ENCODE results near the gene CTBP2. TPM values are rescaled to one million over a fixed set of nuclear protein-coding genes. Genes with fewer than 3 reads are reported as not detected.

CTBP2 gene
- total RNA-seq, 1 donor from 2014 or later = 0.16 TPM

DNA sequence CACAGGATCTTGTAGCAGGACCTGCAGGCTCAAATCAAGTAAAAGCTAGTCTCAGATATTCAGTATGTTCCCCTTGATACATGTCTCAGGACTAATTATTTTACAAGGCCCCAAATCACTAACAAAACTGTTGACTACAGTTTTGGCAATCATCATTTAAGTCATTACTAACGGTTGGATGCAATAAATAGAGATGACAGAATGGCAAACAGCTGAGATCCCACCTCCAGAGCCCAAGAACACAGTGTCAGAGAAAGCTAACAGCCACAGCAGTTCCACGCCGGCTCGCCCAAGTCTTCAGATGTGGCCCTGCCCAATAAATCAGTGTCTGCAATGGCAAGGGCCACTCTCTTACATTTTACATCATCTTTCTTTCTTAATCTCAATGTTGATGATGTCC is 87.6 kb downstream of the CTBP2 start:
- H3K36me3 Mint-ChIP-seq (ENCODE audit: low read depth) = no peaks in the 10 kb centered on the region
- H3K4me1 Mint-ChIP-seq = no peaks in the 10 kb centered on the region
- H3K27me3 Mint-ChIP-seq = no peaks in the 10 kb centered on the region
- H3K4me3 Mint-ChIP-seq = no peak overlapping the region
- H3K9me3 Mint-ChIP-seq = no peaks in the 10 kb centered on the region
- no peak overlapping the region for H3K27ac Mint-ChIP-seq
- DNase-seq = no peak
- intact Hi-C loops (cut with micrococcal nuclease) = no loop called here

DNA sequence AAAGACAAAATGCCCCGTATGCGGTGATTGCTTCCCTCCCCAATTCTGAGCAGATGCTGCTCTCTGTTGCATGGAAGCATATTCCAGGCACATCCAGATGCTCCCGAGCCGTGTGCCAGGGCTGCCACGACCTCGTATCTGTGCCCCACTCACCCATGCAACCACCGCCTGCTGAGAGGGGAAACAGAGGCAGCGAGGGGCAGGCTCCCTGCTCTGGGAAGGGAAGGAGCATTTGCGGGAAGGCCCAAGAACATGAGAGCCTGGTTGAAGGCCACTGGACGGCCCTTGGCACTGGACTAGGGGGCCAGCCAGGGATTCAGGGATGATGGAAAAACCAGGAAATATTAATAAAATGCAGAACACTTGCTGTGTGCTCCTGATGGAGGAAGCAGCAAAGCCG is 89.4 kb downstream of the CTBP2 start:
- peaks cover 6% of the 10 kb centered on the region for H3K27me3 Mint-ChIP-seq
- H3K4me1 Mint-ChIP-seq = no peaks in the 10 kb centered on the region
- no peaks in the 10 kb centered on the region for H3K36me3 Mint-ChIP-seq (ENCODE audit: low read depth)
- no peaks in the 10 kb centered on the region for H3K9me3 Mint-ChIP-seq
- no peak overlapping the region for H3K27ac Mint-ChIP-seq
- no peak for DNase-seq
- intact Hi-C loops (cut with micrococcal nuclease) = no loop called here
- H3K4me3 Mint-ChIP-seq = no peak overlapping the region

DNA sequence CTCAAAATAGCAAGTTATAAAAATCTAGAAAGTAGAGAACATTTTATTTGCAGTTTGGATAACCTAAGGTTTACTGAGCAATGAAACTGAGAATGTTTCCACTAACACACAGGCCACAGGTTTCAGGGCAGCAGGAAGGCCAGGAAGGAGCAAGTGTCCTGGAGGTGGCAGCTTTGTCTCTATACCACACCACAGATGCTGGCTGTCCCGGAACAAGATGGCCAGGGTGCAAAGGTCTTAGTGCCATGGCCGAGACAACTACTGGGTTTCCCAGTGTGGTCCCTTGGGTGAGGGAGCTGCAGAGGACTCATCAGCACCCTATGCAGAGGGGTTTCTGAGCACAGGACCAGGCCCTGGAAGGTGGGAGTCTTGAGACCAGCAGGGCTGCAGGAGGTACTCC is 92.0 kb downstream of the CTBP2 start:
- H3K9me3 Mint-ChIP-seq = no peaks in the 10 kb centered on the region
- H3K4me3 Mint-ChIP-seq = no peak overlapping the region
- no peak overlapping the region for H3K27ac Mint-ChIP-seq
- intact Hi-C loops (cut with micrococcal nuclease) = loop anchor here (10.0 kb wide), 1 partner anchor 444 kb away; no protein-coding TSS in a partner anchor
- H3K4me1 Mint-ChIP-seq = peaks cover 12% of the 10 kb centered on the region
- H3K36me3 Mint-ChIP-seq (ENCODE audit: low read depth) = no peaks in the 10 kb centered on the region
- peaks cover 13% of the 10 kb centered on the region for H3K27me3 Mint-ChIP-seq
- DNase-seq = no peak

DNA sequence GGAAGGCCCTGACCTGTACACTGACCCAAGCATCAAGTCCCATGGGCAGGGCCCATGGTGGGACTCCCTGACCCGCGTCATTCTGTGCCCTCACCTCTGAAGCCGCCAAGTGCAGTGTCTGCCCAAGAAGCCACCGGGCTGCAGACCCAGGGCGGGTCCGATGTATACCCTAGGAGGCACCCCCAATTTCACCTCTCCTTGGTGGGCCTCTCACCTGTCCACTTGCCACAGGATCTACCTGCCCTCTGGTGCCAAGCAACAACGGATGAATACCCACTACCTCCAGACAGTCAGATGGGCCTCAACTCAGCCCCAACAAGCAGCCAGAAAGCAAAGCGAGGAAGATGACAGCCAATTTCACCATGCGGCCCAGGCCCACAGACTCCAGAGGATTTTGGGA is 92.6 kb downstream of the CTBP2 start:
- no peak for DNase-seq
- no peak overlapping the region for H3K4me3 Mint-ChIP-seq
- intact Hi-C loops (cut with micrococcal nuclease) = loop anchor here (10.0 kb wide), 1 partner anchor 443 kb away; no protein-coding TSS in a partner anchor

DNA sequence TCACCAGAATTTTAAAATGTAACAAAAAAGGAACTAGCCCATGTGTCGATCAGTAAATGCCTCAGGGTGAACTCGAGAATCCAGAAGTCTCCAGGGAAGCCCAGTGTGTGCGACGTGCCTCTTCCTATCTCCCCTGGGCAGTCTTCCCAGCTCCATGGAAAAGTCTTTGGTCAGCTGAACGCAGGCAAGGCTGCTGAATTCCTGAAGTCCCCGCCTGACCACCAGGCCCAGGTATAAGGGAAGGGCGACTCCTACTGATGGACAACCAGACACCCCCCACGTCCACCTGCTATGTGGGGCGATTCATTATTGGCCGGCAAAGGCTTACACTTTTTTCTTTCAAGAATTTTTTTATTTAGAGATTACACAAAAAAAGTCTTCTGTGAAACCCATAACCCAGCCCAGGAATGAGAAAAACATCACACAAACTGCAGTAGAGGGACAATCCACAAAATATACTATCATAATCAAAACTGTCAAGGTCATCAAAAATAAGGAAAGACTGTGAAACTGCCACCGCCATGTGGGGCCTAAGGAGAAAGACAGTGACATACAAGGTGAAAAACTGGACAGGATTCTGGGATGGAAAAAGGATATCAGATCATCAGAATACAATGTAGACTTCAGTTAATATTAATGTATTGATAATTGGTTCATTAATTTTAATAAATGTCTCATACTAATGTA is 93.5 kb downstream of the CTBP2 start:
- intact Hi-C loops (cut with micrococcal nuclease) = loop anchor here (10.0 kb wide), 1 partner anchor 442 kb away; no protein-coding TSS in a partner anchor
- peaks cover 12% of the 10 kb centered on the region for H3K4me1 Mint-ChIP-seq
- H3K27ac Mint-ChIP-seq = no peak overlapping the region
- no peaks in the 10 kb centered on the region for H3K9me3 Mint-ChIP-seq
- no peak overlapping the region for H3K4me3 Mint-ChIP-seq
- DNase-seq = no peak
- no peaks in the 10 kb centered on the region for H3K36me3 Mint-ChIP-seq (ENCODE audit: low read depth)
- peaks cover 17% of the 10 kb centered on the region for H3K27me3 Mint-ChIP-seq

More for the DNA sequence above, 92.6 kb downstream of the CTBP2 start:
- Mint-ChIP-seq H3K4me1 (peaks cover 12% of the 10 kb centered on the region), H3K36me3 (ENCODE audit: low read depth) (no peaks in the 10 kb centered on the region), H3K9me3 (no peaks in the 10 kb centered on the region), H3K27me3 (peaks cover 17% of the 10 kb centered on the region), H3K27ac (no peak overlapping the region)

DNA sequence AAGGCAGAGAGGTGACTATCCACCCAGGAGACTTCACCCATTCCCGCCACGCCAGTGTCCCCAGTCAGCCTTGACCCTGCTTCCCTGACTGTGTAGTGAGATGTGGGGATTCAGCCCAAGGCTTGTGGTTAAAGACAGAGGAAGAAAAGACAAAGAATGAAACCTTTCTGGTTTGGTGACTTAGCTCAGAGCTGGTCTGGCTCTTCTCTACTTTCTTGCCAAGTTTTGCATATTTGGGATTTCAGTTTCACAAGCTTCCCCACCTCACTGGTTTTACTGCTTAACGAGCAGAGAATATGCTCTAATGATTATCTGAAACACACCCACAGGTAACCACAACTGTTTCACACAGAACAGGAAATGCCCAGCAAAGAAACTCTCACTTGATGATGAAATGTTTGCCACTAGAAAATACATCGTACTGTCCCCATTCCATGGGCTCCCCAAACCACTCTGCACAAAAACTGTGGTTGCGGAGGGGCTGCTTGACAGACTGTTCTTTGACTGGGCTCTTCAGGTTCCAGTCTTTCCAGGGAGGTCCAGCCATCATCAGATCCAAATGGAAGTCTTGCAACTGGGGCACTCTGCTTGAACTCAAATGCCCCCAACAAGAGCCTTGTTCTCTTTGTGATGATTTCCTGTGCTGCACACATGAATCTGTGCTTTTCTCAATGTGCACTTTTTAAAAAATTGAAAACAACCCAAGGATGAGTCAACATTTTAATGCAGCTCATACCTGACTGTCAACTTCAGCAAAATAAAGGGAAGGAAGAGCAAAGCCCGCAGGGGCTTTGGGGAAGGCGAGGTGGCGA is 95.5 kb downstream of the CTBP2 start:
- Mint-ChIP-seq H3K27ac (no peak overlapping the region), H3K27me3 (peaks cover 24% of the 10 kb centered on the region), H3K9me3 (no peaks in the 10 kb centered on the region), H3K4me1 (peaks cover 12% of the 10 kb centered on the region), H3K4me3 (no peak overlapping the region), H3K36me3 (ENCODE audit: low read depth) (no peaks in the 10 kb centered on the region)
- DNase-seq = peak; percentile 57
- intact Hi-C loops (cut with micrococcal nuclease) = loop anchor here (10.0 kb wide), 1 partner anchor 440 kb away; no protein-coding TSS in a partner anchor

DNA sequence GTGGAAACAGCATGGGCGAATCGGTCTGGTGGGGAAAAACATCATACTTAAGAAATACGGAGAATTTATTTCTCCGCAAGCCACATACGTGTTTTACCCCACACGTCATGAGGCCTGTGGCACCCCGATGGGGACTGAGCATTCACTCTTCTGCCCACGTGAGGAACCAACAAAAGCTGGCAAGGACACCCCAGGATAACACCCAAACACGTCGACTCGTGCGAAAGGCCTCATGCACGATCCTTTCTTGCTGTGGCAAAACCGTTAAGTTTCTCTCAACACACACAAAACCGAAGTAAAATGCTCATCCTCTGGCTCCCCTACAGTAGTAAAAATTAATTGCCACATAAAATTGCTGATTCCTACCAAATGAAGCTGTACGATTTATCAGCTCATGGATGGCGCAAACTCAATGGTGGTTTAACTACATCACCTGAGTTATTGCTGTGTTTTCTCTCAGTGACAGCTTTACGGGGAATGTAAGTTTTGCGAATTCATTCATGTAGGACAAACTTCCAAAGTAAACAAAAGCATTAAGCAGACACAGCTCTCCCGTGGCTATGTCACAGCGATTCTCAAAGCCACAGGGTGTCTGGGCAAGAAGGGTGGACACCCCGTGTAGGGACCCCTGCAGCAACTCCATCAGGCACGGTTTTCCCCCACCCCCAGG is 97.0 kb downstream of the CTBP2 start:
- H3K27ac Mint-ChIP-seq = no peak overlapping the region
- no peak overlapping the region for H3K4me3 Mint-ChIP-seq
- peaks cover 12% of the 10 kb centered on the region for H3K4me1 Mint-ChIP-seq
- no peaks in the 10 kb centered on the region for H3K36me3 Mint-ChIP-seq (ENCODE audit: low read depth)
- H3K27me3 Mint-ChIP-seq = peaks cover 27% of the 10 kb centered on the region
- DNase-seq = no peak
- intact Hi-C loops (cut with micrococcal nuclease) = loop anchor here (10.0 kb wide), 1 partner anchor 439 kb away; no protein-coding TSS in a partner anchor
- H3K9me3 Mint-ChIP-seq = no peaks in the 10 kb centered on the region

DNA sequence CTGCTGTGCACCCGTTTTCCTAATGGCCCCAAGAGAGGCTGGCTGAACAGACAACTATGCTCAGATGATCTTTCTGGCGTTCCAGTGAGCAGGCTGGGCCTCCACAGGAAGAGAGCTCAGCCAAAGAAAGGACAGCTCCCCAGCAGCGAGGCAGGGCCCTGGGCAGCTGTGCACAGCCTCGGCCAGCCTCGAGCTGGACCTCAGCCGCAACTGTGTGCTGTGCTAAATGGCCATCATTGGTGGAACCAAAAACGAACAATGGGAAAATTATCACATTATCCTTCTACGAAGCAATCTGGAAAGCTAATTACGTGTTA is 97.5 kb downstream of the CTBP2 start:
- peaks cover 12% of the 10 kb centered on the region for H3K4me1 Mint-ChIP-seq
- no peak overlapping the region for H3K4me3 Mint-ChIP-seq
- no peak overlapping the region for H3K27ac Mint-ChIP-seq
- H3K9me3 Mint-ChIP-seq = no peaks in the 10 kb centered on the region
- intact Hi-C loops (cut with micrococcal nuclease) = loop anchor here (10.0 kb wide), 1 partner anchor 438 kb away; no protein-coding TSS in a partner anchor
- no peaks in the 10 kb centered on the region for H3K36me3 Mint-ChIP-seq (ENCODE audit: low read depth)
- peaks cover 27% of the 10 kb centered on the region for H3K27me3 Mint-ChIP-seq
- no peak for DNase-seq

DNA sequence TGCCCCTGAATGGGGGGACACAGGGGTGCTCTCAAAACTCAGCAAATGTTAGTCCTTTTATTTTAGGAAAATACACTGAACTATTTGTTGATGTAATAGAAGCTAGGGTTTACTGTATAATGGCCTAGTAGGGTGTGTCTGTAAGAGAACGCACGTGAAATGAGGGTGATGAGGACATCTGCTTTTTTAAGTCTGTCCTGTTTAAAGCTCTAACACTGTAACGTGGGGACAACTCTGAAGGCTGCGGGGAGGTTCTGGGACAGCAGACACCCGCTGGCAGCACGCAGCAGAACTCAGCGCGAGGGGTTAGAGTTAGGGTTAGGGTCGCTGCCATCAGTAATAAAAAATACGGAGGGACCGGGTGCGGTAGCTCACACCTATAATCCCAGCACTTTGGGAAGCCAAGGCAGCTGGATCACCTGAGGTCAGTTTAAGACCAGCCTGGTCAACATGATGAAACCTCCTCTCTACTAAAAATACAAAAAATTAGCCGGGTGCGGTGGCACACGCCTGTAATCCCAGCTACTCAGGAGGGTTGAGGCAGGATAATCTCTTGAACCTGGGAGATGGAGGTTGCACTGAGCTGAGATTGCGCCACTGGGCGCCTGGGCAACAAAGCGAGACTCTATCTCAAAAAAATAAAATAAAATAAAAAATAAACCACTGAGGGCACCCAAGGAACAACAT is 98.0 kb downstream of the CTBP2 start:
- Mint-ChIP-seq H3K27ac (no peak overlapping the region), H3K4me3 (no peak overlapping the region), H3K4me1 (peaks cover 12% of the 10 kb centered on the region), H3K9me3 (no peaks in the 10 kb centered on the region), H3K27me3 (peaks cover 27% of the 10 kb centered on the region), H3K36me3 (ENCODE audit: low read depth) (no peaks in the 10 kb centered on the region)
- intact Hi-C loops (cut with micrococcal nuclease) = loop anchor here (10.0 kb wide), 1 partner anchor 438 kb away; no protein-coding TSS in a partner anchor
- DNase-seq = no peak

DNA sequence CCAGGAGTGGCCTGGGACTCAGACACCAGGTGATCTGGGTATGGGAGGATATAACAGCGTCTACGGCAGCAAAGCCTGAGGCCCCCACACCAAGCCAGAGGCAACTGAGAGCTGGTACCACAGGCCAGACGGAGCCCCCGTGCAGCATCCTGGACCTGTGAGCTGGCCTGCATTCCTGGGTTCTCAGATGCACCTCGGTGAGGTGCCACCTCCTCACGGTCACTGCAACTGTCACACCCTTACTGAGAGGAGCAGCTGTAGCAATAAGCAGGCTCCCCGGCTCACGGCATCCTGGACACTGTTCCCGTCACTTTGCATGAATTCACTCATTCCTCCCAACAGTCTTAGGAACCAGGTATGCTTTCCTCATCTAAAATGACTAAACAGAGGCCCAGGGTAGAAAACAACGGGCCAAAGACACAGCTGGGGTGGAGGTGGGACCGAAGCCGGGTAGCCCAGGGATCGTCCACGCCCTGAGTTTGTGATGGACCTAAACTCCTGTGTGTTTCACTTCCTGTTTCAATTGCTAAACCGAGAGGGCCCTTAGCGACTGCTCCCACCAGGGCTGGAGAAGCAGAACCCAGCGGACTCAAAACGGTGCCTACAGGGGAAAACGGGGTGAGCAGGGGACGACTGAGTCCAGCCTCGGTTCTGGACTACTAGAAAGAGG is 98.7 kb downstream of the CTBP2 start:
- H3K27me3 Mint-ChIP-seq = peaks cover 23% of the 10 kb centered on the region

DNA sequence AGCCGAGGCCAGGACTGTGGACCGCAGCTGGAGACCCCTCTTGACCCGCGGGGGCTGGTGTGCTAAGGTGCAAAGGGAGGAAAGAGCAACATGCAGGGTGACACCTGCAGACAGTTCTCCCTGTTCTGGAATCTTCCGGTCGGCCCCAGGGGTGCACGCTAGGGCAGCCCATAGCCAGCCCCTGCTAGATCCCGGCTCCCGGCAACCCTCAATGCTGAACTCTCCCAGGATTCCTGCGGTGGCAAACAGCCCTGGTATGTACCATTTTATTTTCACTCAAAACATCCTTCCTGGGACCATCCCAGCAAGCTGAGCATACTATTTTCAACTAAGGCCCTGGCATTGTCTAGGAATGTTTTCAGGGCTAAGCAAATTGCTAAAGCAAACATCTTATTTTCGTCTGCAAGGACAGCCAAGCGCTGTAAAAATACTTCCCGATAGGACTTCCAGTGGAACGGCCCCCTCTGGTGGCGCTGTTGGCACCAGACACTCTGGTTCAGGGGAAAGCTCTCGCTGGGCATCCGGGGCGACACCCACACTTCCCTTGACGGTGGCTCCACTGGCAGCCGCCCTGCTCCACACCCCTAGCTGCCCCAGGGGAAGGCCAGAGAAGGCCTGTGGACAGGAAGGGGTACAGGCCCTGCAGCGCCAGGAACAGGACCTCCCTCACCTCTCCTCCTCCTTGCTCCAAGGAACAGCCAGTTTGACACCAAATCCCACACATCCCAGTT is 99.4 kb downstream of the CTBP2 start:
- Mint-ChIP-seq H3K27ac (no peak overlapping the region), H3K9me3 (no peaks in the 10 kb centered on the region), H3K36me3 (ENCODE audit: low read depth) (no peaks in the 10 kb centered on the region), H3K27me3 (peaks cover 22% of the 10 kb centered on the region), H3K4me1 (peaks cover 12% of the 10 kb centered on the region), H3K4me3 (no peak overlapping the region)
- intact Hi-C loops (cut with micrococcal nuclease) = loop anchor here (10.0 kb wide), 1 partner anchor 436 kb away; no protein-coding TSS in a partner anchor
- peak; percentile 74 for DNase-seq

More for the DNA sequence above, 98.7 kb downstream of the CTBP2 start:
- Mint-ChIP-seq H3K4me1 (peaks cover 12% of the 10 kb centered on the region), H3K27ac (no peak overlapping the region), H3K9me3 (no peaks in the 10 kb centered on the region), H3K4me3 (no peak overlapping the region), H3K36me3 (ENCODE audit: low read depth) (no peaks in the 10 kb centered on the region)
- intact Hi-C loops (cut with micrococcal nuclease) = loop anchor here (10.0 kb wide), 1 partner anchor 437 kb away; no protein-coding TSS in a partner anchor
- DNase-seq = no peak

DNA sequence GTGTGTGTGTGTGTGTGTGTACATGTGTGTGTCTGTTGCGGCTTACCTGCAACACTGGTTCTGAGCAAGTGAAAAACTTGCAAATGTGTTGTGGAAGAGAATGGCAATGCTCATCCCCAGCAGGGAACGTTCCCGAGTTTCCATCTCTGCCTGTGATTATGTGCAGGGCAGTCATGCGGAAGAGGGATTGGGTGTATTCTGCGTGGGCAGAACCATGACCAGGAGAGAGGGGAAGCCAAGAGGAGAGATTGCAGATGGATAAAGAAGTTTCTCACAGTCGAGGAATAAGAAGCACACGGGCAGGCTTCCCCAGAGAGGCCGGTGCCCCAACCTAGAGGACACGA is 99.9 kb downstream of the CTBP2 start:
- no peak for DNase-seq
- Mint-ChIP-seq H3K4me1 (peaks cover 12% of the 10 kb centered on the region), H3K9me3 (no peaks in the 10 kb centered on the region), H3K27me3 (peaks cover 23% of the 10 kb centered on the region), H3K36me3 (ENCODE audit: low read depth) (no peaks in the 10 kb centered on the region), H3K27ac (no peak overlapping the region), H3K4me3 (no peak overlapping the region)
- intact Hi-C loops (cut with micrococcal nuclease) = loop anchor here (10.0 kb wide), 1 partner anchor 436 kb away; no protein-coding TSS in a partner anchor

Data from activated CD4-positive, alpha-beta T cell treated with anti-CD3 and anti-CD28 coated beads, Interleukin-2, amount 10 ng/mL, durations not matched to agents 24 days and 14 days (primary cell).